ENCODE measurements around the gene GPBAR1.

DNA sequence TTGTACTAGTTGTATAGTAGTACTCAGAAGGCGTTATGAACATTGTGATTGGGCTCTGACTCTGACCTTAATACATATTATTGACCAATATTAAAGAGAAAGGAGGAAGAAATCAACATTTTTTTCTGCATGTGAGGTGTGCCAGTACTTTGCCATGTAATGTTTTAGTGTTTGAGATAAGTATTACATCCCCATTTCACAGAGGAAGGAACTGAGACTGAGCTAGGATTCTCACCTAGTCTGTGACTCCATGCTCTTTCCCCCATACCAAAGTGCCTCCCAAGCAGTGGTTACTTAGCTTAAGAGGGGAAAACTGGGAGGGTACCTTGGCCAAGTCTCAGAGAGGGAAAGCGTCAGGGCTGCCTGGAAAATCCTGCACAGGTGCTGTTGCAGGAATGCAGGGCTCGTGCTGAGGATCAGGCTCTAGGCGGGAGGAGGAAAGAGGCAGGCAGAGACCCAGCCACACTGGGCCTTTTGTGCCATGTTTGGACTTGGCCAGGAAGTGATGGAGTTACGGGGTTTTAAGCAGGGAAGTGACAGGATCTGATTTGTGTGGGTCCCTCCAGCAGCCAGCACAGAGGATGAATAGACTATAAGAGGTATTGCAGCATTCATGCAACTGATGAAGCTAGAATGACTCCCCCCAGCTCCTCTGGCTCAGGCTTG, 11.2 kb downstream of the GPBAR1 start:
- TF ChIP-seq, protein P1, sequence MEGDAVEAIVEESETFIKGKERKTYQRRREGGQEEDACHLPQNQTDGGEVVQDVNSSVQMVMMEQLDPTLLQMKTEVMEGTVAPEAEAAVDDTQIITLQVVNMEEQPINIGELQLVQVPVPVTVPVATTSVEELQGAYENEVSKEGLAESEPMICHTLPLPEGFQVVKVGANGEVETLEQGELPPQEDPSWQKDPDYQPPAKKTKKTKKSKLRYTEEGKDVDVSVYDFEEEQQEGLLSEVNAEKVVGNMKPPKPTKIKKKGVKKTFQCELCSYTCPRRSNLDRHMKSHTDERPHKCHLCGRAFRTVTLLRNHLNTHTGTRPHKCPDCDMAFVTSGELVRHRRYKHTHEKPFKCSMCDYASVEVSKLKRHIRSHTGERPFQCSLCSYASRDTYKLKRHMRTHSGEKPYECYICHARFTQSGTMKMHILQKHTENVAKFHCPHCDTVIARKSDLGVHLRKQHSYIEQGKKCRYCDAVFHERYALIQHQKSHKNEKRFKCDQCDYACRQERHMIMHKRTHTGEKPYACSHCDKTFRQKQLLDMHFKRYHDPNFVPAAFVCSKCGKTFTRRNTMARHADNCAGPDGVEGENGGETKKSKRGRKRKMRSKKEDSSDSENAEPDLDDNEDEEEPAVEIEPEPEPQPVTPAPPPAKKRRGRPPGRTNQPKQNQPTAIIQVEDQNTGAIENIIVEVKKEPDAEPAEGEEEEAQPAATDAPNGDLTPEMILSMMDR (IDR thresholded peaks at IDR 0.05): peak in 2 of 6 experiments; percentile 10 to 11
- TF ChIP-seq POLR2A (IDR thresholded peaks at IDR 0.05): no peak

Measured in esophagus squamous epithelium (tissue), 4 donors.